HG03354 (cell line): ENCODE results near the gene LRRC31.

Experiments
- ATAC-seq: cut with Tn5 transposase; IDR thresholded peaks from one replicate; pipeline ENCODE4 v1.9.1; 2021; ENCODE audit warnings: mild to moderate bottlenecking; ENCODE audit not compliant: unreplicated experiment, poor library complexity, severe bottlenecking

Gene LRRC31

GRCh38 chr3:169865176-169865767 lies 4.5 kb downstream of the LRRC31 start:
- peak; percentile 55 for ATAC-seq

DNA sequence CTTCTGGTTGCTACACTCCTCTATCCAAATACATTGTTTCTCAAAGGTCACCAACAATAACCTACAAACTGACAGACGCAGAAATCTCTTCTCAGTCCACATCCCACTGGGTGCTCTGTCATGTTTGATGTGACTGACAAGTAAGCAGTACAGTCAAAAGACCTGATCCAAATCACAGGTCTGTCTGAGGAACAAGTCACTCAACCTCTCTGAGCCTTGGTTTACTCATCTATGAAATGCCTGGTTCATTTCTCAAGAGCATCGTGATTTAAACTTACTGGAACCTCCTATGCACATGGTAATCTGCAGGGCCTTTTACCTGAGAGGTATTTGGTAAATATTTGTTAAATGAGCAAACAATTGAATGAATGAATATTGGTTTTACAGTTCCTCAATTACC lies 5.5 kb downstream of the LRRC31 start:
- ATAC-seq: no peak

- peak; percentile 58 for ATAC-seq
These were observed 6.3 kb downstream of the LRRC31 start for GRCh38 chr3:169863458-169863899.

GRCh38 chr3:169861871-169862270 lies 7.9 kb downstream of the LRRC31 start:
- no peak for ATAC-seq

GRCh38 chr3:169857811-169858210 lies 11.9 kb downstream of the LRRC31 start:
- ATAC-seq: no peak

- ATAC-seq: no peak
These were observed 14.2 kb downstream of the LRRC31 start for GRCh38 chr3:169855514-169855913.

- ATAC-seq: no peak
These were observed 19.1 kb downstream of the LRRC31 start for GRCh38 chr3:169850618-169851017.

DNA sequence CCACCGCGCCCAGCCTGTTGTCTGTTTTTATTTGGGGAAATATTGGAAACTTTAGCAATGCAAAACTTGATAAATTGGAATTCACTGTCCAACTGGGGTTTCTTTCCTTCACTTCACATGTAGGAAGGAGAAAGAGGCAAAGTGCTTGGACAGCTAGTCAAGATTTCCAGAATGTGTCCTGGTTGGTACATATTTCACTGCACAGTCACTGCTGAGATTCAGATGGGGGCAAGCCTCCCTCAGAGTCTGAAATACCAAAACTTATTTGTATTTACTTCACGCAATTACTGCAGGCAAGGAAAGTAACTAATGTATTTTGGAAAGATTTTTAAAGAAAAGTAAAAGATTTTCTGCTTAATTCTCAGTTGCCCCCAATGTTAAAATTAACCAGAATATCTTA lies 21.0 kb downstream of the LRRC31 start:
- ATAC-seq: no peak

DNA sequence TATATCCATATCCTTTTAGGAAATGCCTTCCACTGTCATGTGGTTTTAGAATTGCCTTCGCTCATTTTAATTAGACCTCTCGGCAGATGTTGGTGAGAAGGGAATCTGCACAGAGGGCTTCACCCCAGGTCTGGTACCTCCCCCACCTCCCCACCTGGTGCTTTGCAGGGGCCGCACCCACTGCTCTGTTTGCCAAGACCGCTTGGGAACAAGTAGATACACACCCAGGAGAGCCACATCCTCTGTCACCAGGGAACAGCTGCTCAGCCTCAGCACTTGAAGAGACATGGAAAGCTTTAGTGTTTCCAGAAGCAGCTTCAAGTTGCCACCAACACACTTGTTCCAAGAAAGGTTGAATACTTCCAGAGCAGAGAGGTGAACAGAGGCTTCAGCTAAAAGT lies 21.8 kb downstream of the LRRC31 start:
- ATAC-seq: no peak

DNA sequence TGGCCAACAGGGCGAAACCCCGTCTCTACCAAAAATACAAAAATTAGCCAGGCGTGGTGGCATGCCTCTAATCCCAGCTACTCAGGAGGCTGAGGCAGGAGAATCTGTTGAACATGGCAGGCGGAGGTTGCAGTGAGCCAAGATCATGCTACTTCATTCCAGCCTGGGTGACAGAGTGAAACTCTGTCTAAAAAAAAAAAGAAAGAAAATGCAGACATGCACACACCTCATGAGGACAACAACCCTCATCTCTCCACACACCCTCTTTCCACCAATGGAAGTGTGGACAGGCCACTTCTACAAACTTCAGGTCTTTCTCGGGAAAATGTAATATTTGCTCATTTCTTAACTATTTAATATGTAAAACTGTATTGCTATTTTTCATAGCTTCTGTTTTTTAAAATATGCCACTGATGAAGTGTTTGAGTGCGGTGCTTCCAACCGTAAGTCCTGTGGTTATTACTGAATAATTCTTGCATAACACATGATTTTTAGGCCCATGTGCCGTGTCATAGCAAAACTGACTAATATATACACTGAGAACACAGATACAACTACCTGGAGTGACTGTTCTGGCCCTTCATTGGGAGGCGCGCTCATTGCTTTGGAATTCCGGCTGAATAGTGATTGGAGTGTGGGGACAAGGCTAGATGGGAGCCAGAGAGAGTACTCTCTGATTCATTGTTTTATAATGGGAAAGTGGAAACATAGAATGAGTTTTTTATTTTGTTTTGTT lies 23.1 kb downstream of the LRRC31 start:
- ATAC-seq: peak; percentile 98

DNA sequence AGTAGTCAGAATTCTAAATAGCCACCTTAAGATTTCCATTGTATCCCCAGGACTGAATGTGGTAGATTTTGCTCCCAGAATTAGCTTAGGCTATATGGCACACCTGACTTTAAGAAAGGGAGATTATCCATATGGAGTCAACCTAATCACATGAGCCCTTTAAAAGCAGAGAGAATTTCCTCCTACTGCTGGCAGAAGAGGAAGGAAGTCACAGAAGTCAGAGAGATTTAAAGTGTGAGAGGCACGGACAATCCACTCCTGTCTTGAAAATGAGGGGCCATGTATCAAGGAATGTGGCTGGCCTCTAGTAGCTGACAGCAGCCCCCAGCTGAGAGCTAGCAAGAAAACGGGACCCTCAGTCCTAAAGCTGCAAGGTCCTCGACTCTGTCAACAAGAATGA lies 26.8 kb downstream of the LRRC31 start:
- no peak for ATAC-seq

DNA sequence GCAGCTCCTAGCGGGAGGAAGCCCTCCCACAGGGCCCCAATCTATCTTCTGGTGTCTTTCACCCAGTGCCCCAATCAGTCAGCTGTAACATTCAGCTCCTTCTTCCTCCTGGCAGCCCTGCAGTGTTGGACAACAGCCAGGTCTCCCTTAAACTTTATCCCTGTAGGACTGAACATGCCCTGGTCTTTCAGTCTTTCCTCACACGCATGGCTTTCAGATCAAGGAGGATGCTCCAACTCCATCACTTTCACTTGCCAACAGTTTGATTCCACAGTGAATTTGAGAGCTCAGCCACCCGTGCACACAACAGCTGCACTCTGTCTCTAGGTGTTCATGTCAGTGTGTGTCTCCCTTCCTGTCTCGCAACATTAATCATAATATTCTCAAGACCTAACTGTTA lies 28.6 kb downstream of the LRRC31 start:
- ATAC-seq: peak; percentile 85

- ATAC-seq: no peak
These were observed 31.2 kb downstream of the LRRC31 start for GRCh38 chr3:169838511-169839030.

- ATAC-seq: no peak
These were observed 32.8 kb downstream of the LRRC31 start for GRCh38 chr3:169836942-169837275.

- peak; percentile 88 for ATAC-seq
These were observed 33.4 kb downstream of the LRRC31 start for GRCh38 chr3:169836078-169836941.

DNA sequence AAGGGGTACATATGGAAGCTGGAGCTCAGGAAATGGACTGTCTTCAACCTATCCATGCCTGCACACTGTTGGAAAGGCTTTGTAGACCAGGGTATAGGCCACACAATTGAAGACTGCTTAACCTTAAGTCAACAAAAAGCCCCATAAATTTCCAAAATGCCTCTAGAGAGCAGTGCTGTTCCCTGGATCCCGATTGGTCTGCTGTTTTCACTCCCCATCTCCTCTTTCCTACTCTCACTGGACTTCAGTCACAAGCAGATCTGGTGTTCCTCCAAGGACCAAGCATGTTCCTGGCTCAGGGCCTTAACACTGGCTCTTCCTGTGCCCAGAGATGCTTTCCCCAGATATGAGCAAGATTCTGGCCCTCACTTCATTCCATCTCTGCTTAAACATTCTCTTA lies 34.2 kb downstream of the LRRC31 start:
- no peak for ATAC-seq

- no peak for ATAC-seq
These were observed 42.0 kb downstream of the LRRC31 start for GRCh38 chr3:169827712-169828111.

DNA sequence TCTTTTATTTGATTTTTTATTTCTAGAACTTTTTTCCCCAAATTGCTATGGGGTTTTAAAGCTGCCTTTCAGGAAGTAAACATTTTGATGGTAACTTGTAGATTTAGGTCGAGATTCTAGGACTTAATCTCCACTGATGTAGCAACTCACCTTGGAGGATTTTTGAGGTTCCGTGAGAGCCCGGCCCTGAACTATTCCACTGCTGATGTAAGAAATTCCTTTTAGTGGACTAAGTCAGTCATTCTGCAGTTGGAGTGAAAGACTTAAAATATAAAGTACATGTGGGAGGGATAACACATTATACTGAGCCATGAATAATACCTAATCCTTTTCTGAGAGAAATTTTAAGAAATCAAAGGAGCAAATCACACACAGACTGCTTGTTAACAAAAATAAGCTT lies 44.4 kb downstream of the LRRC31 start:
- ATAC-seq: no peak

GRCh38 chr3:169822983-169823382 lies 46.8 kb downstream of the LRRC31 start:
- no peak for ATAC-seq

DNA sequence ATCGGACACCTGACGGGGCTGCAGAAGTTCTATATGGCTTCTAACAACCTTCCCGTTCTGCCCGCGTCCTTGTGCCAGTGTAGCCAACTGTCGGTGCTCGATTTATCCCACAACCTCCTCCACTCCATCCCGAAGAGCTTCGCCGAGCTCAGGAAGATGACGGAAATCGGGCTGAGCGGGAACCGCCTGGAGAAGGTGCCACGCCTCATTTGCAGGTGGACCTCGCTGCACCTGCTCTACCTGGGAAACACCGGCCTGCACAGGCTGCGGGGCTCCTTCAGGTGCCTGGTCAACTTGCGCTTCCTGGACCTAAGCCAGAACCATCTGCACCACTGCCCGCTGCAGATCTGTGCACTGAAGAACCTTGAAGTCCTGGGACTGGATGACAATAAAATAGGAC lies 47.2 kb downstream of the LRRC31 start:
- ATAC-seq: no peak

DNA sequence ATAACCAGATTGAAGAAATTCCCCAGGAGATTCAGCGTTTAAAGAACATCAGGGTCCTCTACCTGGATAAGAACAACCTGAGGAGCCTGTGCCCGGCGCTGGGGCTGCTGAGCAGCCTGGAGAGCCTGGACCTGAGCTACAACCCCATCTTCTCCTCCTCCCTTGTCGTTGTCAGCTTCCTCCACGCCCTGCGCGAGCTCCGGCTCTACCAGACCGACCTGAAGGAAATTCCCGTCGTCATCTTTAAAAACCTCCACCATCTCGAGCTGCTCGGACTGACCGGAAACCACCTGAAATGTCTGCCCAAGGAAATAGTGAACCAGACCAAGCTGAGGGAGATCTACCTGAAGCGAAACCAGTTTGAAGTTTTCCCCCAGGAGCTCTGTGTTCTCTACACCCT lies 47.6 kb downstream of the LRRC31 start:
- ATAC-seq: no peak
